HG02571 (cell line): ENCODE data around the gene CATSPER3.
"Not testable (repeated sequence)": the region's sequence is repeated elsewhere in the genome, so short reads cannot be mapped to it uniquely, and the experiment has no call there.

ENCODE experiments used
- ATAC-seq: cut with Tn5 transposase; IDR thresholded peaks from one replicate; pipeline ENCODE4 v1.9.1; 2021; ENCODE audit warnings: mild to moderate bottlenecking, moderate library complexity; ENCODE audit not compliant: unreplicated experiment

CATSPER3 gene

DNA sequence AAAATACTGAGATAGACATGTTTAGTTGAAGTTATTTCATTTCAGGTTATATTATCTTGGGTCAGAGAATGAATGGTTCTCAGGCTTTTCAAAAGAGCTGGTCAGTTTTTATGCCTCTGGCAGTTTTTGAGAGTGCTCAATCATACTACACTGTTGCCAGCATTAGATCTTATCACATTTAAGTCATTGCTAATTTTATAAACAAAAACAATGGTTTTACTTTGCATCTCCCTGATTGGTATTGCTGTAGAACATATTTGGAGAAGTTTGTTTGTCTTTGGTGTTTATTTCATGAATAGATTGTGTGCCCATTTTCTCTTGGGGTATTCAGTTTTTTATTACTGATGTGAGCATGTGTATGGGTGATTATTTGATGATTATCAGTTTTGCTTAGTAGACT is 1.5 kb downstream of the CATSPER3 start:
- ATAC-seq, result no peak

- ATAC-seq, result no peak
These were observed 7.5 kb downstream of the CATSPER3 start for GRCh38 chr5:134975078-134975715.

GRCh38 chr5:134975843-134976242 is 8.1 kb downstream of the CATSPER3 start:
- no peak for ATAC-seq

DNA sequence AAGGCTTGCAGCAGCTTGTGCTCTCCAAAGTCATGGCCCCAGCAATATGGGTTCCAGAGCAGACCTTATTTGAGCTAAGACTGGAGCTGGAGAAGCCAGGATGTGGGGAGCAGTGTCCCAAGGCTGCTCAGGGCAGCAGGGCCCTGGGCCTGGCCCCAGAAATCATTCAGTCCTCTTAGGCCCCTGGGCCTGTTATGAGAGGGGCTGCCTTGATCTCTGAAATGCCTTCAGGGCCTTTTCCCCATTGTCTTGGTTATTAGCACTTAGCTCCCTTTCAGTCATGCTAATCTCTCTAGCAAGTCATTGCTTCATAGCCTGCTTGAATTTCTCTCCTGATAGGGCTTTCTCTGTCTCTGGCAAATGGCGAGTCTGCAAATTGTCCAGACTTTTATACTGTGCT is 9.1 kb downstream of the CATSPER3 start:
- no peak for ATAC-seq

DNA sequence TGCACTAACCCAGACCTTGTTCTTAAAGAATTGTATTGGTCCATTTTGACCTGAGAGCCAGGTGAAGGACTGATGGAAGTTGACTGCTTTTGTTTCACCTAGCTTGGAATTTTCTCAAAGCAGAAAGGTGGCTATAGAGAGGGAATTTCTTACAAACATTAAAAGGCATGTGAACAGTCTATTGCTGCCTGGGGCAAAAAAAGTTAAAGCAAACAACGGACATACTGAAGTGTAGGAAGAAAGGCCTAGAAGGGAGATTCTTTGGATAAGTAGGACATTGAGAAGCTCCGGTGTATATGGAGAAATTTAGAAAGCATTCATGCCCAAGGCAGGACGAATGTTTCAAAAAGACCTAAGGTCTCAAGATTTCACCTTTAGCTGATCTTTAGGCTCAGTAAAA is 11.7 kb downstream of the CATSPER3 start:
- ATAC-seq, result no peak

DNA sequence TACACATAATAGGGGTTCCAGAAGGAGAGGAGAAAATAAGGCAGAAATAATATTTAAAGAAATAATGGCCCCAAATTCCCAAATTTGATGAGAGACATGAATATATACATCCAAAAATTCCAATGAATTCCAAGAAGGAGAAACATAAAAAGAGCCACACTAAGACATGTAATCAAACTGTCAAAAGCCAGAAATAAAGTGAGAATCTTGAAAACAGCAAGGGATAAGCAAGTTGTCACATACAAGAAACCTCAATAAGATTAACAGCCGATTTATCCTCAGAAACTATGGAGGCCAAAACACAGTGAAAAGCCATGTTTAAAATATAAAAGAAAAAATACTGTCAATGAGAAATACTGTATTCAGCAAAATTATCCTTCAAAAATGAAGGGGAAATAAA is 14.5 kb downstream of the CATSPER3 start:
- ATAC-seq, result no peak

DNA sequence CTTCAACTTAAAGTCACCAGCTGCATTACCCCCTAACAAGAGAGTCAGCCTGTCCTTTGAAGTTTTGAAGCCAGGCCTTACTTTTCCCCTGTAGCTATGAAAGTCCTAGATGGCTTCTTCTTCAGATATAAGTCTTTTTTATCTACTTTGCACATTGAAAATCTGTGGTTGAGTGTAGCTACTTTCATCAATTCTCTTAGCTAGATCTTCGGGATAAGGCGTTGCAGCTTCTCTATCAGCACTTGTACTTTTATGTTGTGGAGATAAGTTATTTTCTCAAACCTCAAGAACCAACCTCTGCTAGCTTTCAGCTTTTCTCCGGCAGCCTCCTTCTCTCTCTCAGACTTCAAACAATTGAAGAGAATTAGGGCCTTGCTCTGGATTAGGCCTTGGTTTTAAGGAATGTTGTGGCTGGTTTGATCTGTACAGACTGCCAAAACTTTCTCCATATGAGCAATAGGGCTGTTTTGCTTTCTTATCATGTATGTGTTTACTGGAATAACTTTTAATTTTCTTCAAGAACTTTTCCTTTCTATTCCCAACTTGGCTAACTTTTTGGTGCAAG is 21.6 kb downstream of the CATSPER3 start:
- no peak for ATAC-seq

GRCh38 chr5:134990183-134990582 is 22.5 kb downstream of the CATSPER3 start:
- ATAC-seq, result not testable (repeated sequence)

DNA sequence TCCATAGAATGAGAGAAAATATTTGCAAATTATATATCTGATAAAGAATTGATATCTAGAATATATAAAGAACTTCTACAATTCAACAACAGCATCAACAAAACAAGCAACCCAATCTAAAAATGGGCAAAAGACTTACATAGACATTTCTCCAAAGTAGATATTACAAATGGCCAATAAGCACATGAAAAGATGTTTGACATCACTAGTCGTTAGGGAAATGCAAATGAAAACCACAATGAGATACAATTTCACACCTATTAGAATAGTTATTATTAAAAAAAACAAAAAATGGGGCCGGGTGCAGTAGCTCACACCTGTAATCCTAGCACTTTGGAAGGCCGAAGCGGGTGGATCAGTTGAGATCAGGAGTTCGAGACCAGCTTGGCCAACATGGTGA is 24.4 kb downstream of the CATSPER3 start:
- ATAC-seq, result no peak

GRCh38 chr5:134993161-134993560 is 25.5 kb downstream of the CATSPER3 start:
- no peak for ATAC-seq

DNA sequence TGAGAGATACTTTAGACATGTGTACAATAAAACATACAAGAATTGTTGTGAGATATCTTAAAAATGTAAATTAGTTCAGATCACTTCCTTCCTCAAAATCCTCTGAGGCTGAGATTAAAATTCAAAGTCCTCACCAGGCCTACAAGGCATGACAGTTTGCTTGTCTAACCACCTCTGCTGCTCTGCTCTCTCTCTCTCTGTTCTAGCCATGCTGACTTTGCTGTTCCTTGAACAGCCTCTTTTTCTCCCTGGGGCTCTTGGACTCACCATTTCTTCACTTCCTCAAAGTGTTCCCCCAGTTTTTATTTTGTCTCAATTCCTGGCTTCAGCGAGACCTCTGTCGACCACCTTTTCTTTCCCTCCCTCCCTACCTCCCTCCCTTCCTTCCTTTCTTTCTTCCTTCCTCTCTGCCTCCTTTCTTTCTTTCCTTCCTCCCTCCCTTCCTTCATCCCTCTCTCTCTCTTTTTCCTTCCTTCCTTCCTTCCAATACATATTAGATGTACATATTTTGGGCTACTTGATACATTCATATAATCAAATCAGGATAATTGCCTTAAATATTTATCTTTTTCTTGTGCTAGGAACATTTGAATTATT is 27.0 kb downstream of the CATSPER3 start:
- no peak for ATAC-seq

DNA sequence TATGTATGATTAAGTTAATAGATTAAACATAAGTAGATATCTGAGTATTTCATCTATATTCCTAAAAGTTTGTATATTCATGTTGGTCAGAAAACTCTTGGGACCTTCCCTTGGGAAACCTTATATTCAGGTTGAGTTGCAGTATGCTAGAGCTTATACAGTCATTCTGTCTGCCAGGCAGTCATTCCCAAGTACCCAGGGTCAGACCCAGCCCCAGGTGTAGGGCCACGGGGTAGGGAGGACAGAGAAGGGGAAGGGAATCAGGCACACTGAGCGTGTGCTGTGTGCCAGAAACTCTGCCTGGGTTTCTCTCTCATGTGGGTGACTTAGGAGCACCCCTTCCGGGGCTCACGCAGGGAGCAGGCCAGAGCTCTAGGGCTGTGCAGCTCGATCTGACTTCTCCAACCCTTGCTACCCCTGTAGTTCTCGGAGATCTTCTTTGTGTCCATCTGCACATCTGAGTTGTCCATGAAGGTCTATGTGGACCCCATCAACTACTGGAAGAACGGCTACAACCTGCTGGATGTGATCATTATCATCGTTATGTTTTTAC is 28.2 kb downstream of the CATSPER3 start:
- no peak for ATAC-seq

DNA sequence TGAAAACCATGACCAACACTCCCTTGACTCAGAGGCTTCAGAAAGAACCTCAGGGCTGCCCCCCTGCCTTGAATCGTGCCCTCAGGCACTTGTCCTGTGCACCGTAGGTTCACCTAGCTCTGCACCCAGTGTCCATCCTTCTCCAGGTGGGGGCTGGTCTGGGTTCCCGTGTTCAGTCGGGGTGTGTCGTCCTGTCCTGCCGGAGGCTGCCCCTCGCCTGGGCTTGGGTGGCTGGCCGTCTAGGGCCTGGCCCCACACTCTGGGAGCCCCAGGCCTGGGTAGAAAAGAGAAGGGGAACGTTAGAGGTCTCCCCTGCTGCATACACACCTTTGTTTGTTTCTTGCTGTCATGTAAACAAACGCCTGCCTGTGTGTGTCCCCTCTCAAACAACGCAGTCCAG is 29.3 kb downstream of the CATSPER3 start:
- no peak for ATAC-seq

DNA sequence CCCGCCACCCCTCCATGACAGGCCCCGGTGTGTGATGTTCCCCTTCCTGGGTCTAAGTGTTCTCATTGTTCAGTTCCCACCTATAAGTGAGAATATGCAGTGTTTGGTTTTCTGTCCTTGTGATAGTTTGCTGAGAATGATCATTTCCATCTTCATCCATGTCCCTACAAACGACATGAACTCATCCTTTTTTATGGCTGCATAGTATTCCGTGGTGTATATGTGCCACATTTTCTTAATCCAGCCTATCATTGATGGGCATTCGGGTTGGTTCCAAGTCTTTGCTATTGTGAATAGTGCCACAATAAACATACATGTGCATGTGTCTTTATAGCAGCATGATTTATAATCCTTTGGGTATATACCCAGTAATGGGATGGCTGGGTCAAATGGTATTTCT is 30.4 kb downstream of the CATSPER3 start:
- ATAC-seq, result not testable (repeated sequence)

GRCh38 chr5:135004376-135004775 is 36.7 kb downstream of the CATSPER3 start:
- ATAC-seq, result no peak

- no peak for ATAC-seq
These were observed 37.4 kb downstream of the CATSPER3 start for GRCh38 chr5:135005076-135005475.

DNA sequence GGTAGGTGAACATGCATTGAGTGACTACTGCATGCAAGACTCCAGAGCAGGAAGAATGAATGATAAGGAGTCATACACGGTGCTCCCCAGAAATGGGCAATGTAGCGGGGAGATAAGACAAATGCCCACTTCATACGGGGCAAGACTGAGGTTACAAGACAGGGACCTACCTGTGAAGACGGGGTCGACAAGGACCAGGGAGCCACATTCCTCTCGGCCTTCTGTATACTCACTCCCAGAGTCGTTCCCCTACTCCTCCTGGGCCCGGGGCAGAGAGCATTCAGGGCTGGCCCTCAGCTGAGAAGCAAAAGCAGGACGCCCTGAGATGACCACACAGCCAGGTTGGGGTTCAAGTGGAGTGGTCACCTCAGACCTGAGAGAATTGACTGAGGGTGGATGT is 39.6 kb downstream of the CATSPER3 start:
- ATAC-seq, result no peak

DNA sequence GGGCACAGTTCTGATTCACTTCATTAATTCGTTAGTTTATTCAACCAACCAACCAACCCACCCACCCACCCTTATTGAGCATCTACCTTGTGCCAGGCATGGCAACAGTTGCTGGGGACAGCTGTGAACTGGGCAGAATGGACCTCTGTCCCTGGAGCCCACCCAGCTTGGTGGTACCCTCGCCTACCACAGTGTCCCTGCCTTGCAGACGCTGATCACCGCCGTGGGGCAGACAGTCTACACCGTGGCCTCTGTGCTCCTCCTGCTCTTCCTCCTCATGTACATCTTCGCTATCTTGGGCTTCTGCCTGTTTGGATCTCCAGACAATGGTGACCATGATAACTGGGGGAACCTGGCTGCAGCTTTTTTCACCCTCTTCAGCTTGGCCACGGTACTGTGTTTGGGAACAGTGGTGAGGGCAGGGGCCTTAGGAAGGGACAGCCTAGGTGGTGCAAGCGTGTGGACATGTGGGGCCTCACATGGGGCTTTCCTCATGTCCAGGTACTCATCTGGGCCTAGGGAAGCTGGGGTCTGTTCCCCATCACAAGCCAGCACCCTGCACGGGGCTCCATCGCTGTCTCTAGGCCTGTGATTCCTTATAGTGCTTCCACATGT is 40.1 kb downstream of the CATSPER3 start:
- no peak for ATAC-seq

- no peak for ATAC-seq
These were observed 40.8 kb downstream of the CATSPER3 start for GRCh38 chr5:135008556-135008955.

GRCh38 chr5:135008981-135009735 is 41.5 kb downstream of the CATSPER3 start:
- ATAC-seq, result no peak
